Germinal center (tissue), 1 donor: ENCODE measurements around the gene TRIM16.
"Not testable (repeated sequence)": the region's sequence is repeated elsewhere in the genome, so short reads cannot be mapped to it uniquely, and the experiment has no call there.

Experiments
- DNase-seq: peaks from one replicate; pipeline ENCODE4 v3.0.0; 2012; ENCODE audit warnings: mixed read lengths, low spot score

The TRIM16 gene

GRCh38 chr17:15615850-15616249 is 68.3 kb downstream of the TRIM16 start:
- DNase-seq = not testable (repeated sequence)

GRCh38 chr17:15613111-15613510 is 71.0 kb downstream of the TRIM16 start:
- not testable (repeated sequence) for DNase-seq

- DNase-seq = not testable (repeated sequence)
Observed at GRCh38 chr17:15592960-15593359, 91.2 kb downstream of the TRIM16 start.

- DNase-seq = not testable (repeated sequence)
Observed at GRCh38 chr17:15591986-15592385, 92.1 kb downstream of the TRIM16 start.

GRCh38 chr17:15590844-15591243 is 93.3 kb downstream of the TRIM16 start:
- not testable (repeated sequence) for DNase-seq

- not testable (repeated sequence) for DNase-seq
Observed at GRCh38 chr17:15589544-15590536, 94.3 kb downstream of the TRIM16 start.

GRCh38 chr17:15588017-15588416 is 96.1 kb downstream of the TRIM16 start:
- DNase-seq = peak; percentile 30

GRCh38 chr17:15583313-15583712 is 100.8 kb downstream of the TRIM16 start:
- not testable (repeated sequence) for DNase-seq

GRCh38 chr17:15581462-15581861 is 102.6 kb downstream of the TRIM16 start:
- DNase-seq = not testable (repeated sequence)
